GM18507 (cell line): ENCODE data around the gene APOD.
A peak's percentile ranks its signal among the peaks of the same experiment; 100 is the strongest.
"Not testable (repeated sequence)": the region's sequence is repeated elsewhere in the genome, so short reads cannot be mapped to it uniquely, and the experiment has no call there.

Source experiments
- DNase-seq: peaks from one replicate; pipeline ENCODE4 v3.0.0; 2011; ENCODE audit warnings: low read depth; ENCODE audit not compliant: insufficient read length; ENCODE audit errors: extremely low spot score
- FAIRE-seq: peaks from 2 replicates; lab custom pipeline; 2011; peaks lifted over from hg19 to GRCh38; lab: Jason Lieb, UNC

The APOD gene

GRCh38 chr3:195583831-195584542 lies at the start of gene APOD:
TSS of gene APOD (minus strand) at chr3:195583940. CDS start at chr3:195579461, 4,479 bp downstream.
- DNase-seq (no peak), FAIRE-seq (no peak)

- not testable (repeated sequence) for DNase-seq, FAIRE-seq
Measured at GRCh38 chr3:195633351-195633750, 49.6 kb upstream of the APOD start.

GRCh38 chr3:195632501-195633185 lies 48.9 kb upstream of the APOD start:
- not testable (repeated sequence) for FAIRE-seq, DNase-seq

GRCh38 chr3:195632046-195632445 lies 48.3 kb upstream of the APOD start:
- not testable (repeated sequence) for DNase-seq, FAIRE-seq

GRCh38 chr3:195630938-195631495 lies 47.3 kb upstream of the APOD start:
- not testable (repeated sequence) for FAIRE-seq, DNase-seq

- FAIRE-seq = peak; percentile 93
- DNase-seq = not testable (repeated sequence)
Measured at GRCh38 chr3:195630086-195630917, 46.6 kb upstream of the APOD start.

- FAIRE-seq, DNase-seq: not testable (repeated sequence)
Measured at GRCh38 chr3:195629682-195630081, 45.9 kb upstream of the APOD start.

GRCh38 chr3:195628386-195628920 lies 44.7 kb upstream of the APOD start:
- peak; percentile 12 for FAIRE-seq
- not testable (repeated sequence) for DNase-seq

GRCh38 chr3:195627515-195628385 lies 44.0 kb upstream of the APOD start:
- DNase-seq, FAIRE-seq: not testable (repeated sequence)

GRCh38 chr3:195624603-195625560 lies 41.1 kb upstream of the APOD start:
- DNase-seq = not testable (repeated sequence)
- FAIRE-seq = peak; percentile 76

GRCh38 chr3:195624171-195624570 lies 40.4 kb upstream of the APOD start:
- not testable (repeated sequence) for FAIRE-seq, DNase-seq

GRCh38 chr3:195623217-195623965 lies 39.7 kb upstream of the APOD start:
- not testable (repeated sequence) for FAIRE-seq, DNase-seq

GRCh38 chr3:195622523-195623170 lies 38.9 kb upstream of the APOD start:
- not testable (repeated sequence) for DNase-seq, FAIRE-seq

- not testable (repeated sequence) for FAIRE-seq, DNase-seq
Measured at GRCh38 chr3:195622012-195622411, 38.3 kb upstream of the APOD start.

- not testable (repeated sequence) for DNase-seq, FAIRE-seq
Measured at GRCh38 chr3:195621095-195621494, 37.4 kb upstream of the APOD start.

GRCh38 chr3:195620476-195620875 lies 36.7 kb upstream of the APOD start:
- DNase-seq, FAIRE-seq: not testable (repeated sequence)
